Measurements from ENCODE around the gene PLXNC1.

GRCh38 chr12:94190623-94191022 is 42.2 kb downstream of the PLXNC1 start:
- TF ChIP-seq CTCF (tag by site-specific recombination; IDR thresholded peaks at IDR 0.05) (no peak), ZNF292 (tag by site-specific recombination; IDR thresholded peaks at IDR 0.05; ENCODE audit: borderline replicate concordance, low read depth) (no peak)

Data from HEK293 (cell line).